Posterior vena cava (tissue), 2 donors: ENCODE results near the gene GPBP1. TPM values are rescaled to one million over a fixed set of nuclear protein-coding genes. Genes with fewer than 3 reads are reported as not detected.
"Not testable (repeated sequence)": the region's sequence is repeated elsewhere in the genome, so short reads cannot be mapped to it uniquely, and the experiment has no call there.

ENCODE experiments used
- DNase-seq: peaks from one replicate; pipeline ENCODE4 v3.0.0-alpha.2; 2020; ENCODE audit warnings: low spot score
- intact Hi-C, 2 donors: fragments of 100-400 bp; cut with DNase I; formaldehyde crosslinking; loops; one replicate each; pipeline versions ENCODE4 v1.14.1 to v1.14.2; 2022 to 2023
- total RNA-seq, 2 donors: library from RNA; stranded (reverse); fragmentation: NEBNext Ultra II Directional; extraction: Animal tissue kit (Norgen Biotek cat#: 25700); gene quantifications; one replicate each; pipeline ENCODE4 v1.2.1, GENCODE V29; 2021
- donor health status: DM: yes; HTN: yes; CAD: no.
- donor health status: DM: yes; HTN: yes; CAD: no.

Gene GPBP1
- total RNA-seq, 2 donors from 2014 or later, result 51.2 to 51.6 TPM

GRCh38 chr5:57249265-57249874 is 75.5 kb downstream of the GPBP1 start:
- intact Hi-C loops, result no loop called here
- no peak for DNase-seq

GRCh38 chr5:57258052-57258451 is 84.2 kb downstream of the GPBP1 start:
- DNase-seq, result no peak
- intact Hi-C loops, result no loop called here

- no peak for DNase-seq
- intact Hi-C loops, result no loop called here
Observed at GRCh38 chr5:57258943-57259342, 85.1 kb downstream of the GPBP1 start.

DNA sequence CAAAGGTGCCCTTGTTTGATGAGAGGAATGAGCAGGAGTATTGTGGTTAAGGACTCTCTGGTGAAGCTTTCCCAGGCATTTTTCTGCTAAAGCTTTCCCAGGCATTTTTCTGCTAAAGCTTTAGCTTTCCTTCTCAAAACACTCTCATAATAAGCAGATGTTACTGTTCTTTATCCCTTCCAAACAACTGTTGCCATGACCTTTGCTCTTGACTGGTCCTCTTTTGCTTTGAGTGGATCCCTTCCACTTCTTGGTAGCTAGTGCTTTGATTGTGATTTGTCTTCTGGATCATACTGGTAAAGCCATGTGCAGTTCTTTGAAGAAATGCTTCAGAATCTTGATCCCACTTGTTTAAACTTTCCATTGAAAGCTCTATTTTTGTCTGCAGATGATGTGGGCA is 85.8 kb downstream of the GPBP1 start:
- intact Hi-C loops, result no loop called here
- DNase-seq, result no peak

GRCh38 chr5:57262541-57262940 is 88.7 kb downstream of the GPBP1 start:
- intact Hi-C loops, result no loop called here
- DNase-seq, result no peak

DNA sequence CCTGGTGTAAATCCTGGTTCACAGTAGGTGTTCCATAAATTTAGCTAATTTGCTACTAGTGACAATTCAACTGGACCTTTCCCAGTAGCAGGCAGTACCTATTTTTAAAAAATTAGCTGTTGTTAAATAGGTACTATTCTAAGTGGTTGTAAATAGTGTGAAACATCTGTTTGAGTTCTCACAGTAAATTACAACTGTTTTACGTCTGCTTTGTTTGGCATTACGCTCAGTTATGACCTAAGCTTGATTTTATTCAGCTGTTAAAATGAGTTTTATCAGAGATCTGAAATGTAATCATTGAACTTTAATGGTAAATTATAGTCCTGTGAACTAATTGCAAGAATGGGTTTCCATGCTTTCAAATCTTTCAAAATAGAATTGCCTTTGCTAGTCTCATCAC is 93.9 kb downstream of the GPBP1 start:
- intact Hi-C loops, result no loop called here
- no peak for DNase-seq

DNA sequence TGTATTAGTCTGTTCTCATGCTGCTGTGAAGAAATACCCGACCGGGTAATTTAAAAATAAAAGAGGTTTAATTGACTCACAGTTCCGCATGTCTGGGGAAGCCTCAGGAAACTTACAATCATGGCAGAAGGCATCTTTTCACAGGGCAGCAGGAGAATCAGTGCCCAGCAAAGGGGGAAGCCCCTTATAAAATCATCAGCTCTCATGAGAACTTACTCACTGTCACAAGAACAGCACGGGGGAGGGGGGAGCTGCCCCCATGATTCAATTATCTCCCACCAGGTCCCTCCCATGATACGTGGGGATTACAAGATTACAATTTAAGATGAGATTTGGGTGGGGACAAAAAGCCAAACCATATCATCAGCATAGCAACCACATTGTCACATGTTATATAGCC is 102.5 kb downstream of the GPBP1 start:
- intact Hi-C loops, result no loop called here
- no peak for DNase-seq

- intact Hi-C loops, result no loop called here
Observed at GRCh38 chr5:57277085-57277484, 103.2 kb downstream of the GPBP1 start.

GRCh38 chr5:57280853-57281252 is 107.0 kb downstream of the GPBP1 start:
- intact Hi-C loops, result no loop called here
- DNase-seq, result no peak

More at GRCh38 chr5:57277085-57277484, 103.2 kb downstream of the GPBP1 start:
- DNase-seq, result no peak

GRCh38 chr5:57285084-57285483 is 111.2 kb downstream of the GPBP1 start:
- DNase-seq, intact Hi-C loops: not testable (repeated sequence)

DNA sequence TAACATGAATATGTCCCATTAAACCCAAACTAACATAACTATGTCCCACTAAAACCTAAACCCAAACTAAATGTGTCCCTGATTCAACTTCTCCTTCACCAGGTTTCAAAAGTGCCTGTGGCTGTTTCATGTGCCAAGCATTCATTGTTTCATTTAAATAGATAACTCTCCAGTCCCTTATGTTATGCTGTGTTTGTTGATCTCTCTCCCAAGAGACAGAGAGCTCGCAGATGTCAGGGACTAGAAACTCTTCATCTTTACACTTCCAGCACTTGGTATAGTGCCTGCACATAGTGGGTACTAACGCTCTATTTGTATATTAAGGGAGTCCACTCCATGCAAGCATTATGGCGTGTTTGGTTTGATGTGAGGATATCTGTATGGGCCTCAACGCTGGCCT is 118.0 kb downstream of the GPBP1 start:
- intact Hi-C loops, result loop anchor here in 1 of 2 donors (10.0 kb wide), 1 partner anchor 483 kb away; no protein-coding TSS in a partner anchor
- DNase-seq, result no peak

DNA sequence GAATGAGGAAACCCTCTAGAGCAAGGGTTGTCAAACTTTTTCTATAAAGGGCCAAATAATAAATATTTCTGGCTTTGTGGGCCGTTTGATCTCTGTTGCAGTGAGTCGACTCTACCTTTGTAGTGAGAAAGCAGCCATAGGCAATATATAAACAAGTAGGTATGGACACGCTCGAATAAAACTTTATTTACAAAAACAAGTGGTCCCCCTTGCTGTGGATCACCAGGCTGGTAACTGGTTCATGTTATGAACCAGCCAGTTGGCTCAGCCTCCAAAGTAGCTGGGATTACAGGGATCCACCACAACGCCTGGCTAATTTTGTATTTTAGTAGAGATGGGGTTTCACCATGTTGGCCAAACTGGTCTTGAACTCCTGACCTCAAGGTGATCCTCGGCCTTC is 118.5 kb downstream of the GPBP1 start:
- no peak for DNase-seq
- intact Hi-C loops, result loop anchor here in 1 of 2 donors (10.0 kb wide), 1 partner anchor 482 kb away; no protein-coding TSS in a partner anchor

- peak; percentile 85 for DNase-seq
- intact Hi-C loops, result loop anchor here (2.0 to 10.0 kb wide), 3 partner anchors 476 to 1164 kb away; partner anchors contain the start of gene PLK2 (in 2 of the 2)
Observed at GRCh38 chr5:57298295-57298984, 124.6 kb downstream of the GPBP1 start.

DNA sequence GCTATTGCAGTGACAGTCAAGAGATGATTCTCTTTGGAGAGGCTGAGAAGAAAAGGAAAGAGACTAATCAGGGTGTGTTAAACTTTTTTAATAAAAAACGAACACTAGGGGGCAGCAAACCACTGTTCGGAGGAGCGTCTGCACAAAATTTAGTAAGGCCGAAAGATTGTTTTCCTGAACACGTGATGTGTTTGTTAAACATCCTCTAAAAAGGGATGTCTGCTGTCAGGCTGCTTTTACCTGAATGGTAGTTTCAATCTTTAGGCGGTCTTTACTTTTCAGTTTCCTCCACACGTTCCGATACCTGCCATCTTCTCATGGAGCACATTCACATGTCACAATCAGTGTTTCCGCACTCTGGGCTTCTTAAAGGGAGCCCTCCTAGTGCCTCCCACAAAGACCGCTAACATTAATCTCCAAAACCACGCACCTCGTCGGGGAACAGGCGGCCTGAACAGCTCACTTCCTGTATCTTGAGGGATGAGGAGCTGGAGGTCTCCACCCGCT is 125.2 kb downstream of the GPBP1 start:
- intact Hi-C loops, result loop anchor here (2.0 to 10.0 kb wide), 3 partner anchors 476 to 1163 kb away; partner anchors contain the start of gene PLK2 (in 2 of the 2)
- no peak for DNase-seq

DNA sequence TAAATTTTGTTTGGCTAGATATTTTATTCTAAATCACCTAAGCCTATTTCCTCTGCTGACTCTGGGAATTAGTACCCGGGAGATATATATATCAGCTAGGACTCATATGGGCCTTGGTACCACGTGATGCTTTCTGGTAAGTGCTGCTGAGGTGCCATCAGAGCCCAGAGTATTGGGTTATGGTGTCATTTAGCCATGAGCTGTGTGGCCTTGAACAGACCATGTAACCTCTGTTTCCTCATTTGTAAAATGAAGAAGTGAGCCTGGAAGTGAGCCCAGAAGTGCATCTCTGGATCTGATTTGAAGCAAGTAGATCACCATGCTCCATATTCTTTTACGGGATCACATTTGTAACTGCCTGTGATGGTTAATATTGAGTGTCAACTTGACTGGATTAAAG is 126.1 kb downstream of the GPBP1 start:
- intact Hi-C loops, result loop anchor here (2.0 to 10.0 kb wide), 3 partner anchors 475 to 1162 kb away; partner anchors contain the start of gene PLK2 (in 2 of the 2)
- DNase-seq, result no peak

GRCh38 chr5:57302164-57302563 is 128.3 kb downstream of the GPBP1 start:
- DNase-seq, result no peak
- intact Hi-C loops, result no loop called here

DNA sequence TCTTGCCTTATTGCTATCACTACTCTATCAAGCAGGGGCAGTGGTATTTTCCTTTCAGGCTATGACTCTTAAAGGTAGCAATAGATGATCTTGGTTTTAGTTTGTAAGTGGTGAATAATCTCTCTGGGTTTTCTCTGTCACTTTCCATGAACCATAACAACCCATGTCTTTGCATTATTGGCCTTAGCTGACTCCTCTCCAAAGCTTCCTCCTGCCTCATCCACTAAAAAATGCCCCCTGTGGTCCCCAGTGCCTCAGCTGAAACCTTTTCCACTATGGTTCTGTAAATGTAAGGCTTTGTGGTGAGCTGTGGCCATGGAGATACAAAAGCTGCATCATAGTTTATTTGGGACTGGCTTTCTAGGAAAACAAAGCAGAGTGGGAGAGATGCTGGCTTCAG is 128.8 kb downstream of the GPBP1 start:
- intact Hi-C loops, result no loop called here
- no peak for DNase-seq

GRCh38 chr5:57303985-57304384 is 130.1 kb downstream of the GPBP1 start:
- intact Hi-C loops, result no loop called here
- DNase-seq, result no peak

DNA sequence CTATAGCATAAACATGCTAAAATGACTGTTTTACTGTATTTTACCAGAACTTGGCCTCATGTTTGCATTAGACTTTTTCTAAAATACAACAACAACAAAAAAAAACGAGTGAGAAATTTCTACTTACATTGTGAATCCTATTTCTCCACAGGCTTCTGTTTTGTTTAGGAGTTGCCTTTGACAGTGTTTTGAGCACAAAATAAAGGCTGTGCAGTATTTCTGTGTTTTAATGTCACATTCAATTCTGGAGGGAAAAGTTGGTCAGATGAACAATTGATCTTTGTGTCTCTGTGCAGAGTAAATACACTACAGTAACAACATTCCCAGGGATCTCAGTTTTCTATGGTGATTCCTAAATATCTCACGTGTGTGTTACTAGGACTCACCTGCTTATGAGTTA is 131.1 kb downstream of the GPBP1 start:
- no peak for DNase-seq

GRCh38 chr5:57306359-57306758 is 132.5 kb downstream of the GPBP1 start:
- DNase-seq, result no peak
- intact Hi-C loops, result no loop called here

More for the DNA sequence above, 131.1 kb downstream of the GPBP1 start:
- intact Hi-C loops, result no loop called here

DNA sequence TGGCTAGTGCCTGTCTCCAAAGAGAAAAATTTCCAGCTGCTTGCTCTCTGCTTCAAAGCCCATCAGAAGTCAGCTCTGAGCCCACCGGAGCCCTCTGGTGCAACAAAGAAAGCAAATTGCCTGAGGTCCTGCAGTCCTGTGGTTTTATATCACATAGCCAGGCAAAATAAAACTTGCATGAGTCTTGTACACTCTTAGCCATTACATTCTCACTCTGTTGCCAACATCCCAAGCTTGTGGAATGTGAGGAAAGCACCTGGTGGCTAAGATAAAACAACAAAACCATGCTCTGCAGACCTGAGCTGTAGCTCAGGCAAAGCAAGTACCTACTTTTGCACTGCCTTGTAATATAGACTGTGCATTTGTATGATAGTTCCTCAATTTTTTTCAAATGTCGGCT is 133.7 kb downstream of the GPBP1 start:
- DNase-seq, result no peak
- intact Hi-C loops, result no loop called here
